NCI-H2107 treated with DMSO at 0.1 percent for 48 hours (cell line): ENCODE results near the gene CAPZB.

Source experiments
- DNase-seq: peaks from one replicate; lab custom pipeline; 2025; ENCODE audit not compliant: unreplicated experiment; lab: John Stamatoyannopoulos, UW

The CAPZB gene

DNA sequence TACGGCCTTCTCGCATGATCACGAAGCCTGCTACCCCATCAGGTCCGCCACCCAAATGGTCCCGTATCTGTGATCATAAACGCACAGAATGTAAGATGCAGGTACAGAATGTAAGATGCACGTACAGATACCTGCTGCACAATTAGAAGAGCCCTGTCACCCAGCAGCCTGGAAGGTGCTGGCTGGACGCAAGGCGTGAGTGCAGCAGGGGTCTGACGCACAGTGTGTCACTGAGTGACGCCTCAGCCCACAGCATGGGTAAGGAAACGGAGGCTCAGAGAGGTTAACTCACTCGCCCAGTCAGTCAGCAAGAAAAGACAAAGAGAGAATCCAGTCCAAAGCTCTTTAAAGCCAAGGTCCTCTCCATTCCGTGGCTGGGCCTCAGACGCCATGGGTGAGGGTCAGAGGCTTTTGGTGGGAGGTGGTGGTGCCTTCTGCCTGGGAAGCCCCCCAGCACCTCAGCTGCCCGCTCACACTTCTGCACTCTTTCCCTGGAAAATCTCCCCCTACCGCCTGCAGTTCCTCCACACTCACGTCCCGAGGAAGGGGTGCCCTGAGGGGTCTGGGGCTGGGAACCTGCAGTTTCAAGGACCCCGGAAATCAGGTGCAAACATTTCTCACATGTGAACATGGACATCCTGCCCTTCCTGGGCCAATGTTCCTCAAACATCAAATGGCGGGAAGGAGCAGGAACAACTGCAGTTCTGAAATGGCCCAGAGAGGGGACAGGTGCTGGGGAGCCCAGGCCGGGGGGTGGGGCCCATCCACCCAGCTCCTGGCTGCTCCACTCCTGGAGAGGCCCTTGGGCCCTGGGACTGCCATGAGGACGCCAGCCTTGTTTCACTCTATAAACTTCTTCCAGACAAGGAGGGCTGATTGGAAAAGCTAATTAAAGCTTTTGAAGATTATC, 113.9 kb downstream of the CAPZB start:
- DNase-seq = no peak

DNA sequence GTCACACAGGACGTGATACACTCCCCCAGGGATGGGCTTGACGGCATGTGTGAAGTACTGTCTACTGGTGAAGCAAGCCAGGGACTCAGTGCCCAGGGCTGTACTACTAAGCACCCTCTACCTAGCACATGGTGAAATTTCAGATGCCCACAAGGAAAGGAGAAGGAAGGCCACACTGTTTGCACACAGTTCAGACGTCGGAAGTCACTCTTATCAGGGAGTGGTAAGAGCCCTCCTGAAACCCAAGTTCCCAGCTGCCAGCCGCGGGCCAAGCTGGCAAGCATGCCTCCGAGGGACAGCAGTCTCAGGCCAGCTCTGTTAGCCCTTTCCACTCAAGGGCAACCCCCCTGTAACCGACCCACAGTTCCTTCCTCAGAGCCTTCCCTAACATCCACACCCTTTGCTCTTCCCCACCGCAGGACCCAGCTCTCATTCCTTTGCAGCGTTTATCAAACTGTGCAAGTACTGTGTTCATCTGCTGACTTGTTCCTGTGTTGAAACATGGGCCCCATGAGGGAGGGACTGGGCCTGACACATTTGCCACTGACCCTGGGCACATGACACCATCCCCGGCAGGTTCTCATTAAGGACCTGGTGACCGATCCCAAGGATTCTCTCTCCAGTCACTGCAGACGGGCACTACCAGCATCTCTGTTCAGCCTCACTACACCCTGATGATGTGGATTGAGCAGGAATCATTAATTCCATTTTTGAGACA, 114.7 kb downstream of the CAPZB start:
- no peak for DNase-seq

DNA sequence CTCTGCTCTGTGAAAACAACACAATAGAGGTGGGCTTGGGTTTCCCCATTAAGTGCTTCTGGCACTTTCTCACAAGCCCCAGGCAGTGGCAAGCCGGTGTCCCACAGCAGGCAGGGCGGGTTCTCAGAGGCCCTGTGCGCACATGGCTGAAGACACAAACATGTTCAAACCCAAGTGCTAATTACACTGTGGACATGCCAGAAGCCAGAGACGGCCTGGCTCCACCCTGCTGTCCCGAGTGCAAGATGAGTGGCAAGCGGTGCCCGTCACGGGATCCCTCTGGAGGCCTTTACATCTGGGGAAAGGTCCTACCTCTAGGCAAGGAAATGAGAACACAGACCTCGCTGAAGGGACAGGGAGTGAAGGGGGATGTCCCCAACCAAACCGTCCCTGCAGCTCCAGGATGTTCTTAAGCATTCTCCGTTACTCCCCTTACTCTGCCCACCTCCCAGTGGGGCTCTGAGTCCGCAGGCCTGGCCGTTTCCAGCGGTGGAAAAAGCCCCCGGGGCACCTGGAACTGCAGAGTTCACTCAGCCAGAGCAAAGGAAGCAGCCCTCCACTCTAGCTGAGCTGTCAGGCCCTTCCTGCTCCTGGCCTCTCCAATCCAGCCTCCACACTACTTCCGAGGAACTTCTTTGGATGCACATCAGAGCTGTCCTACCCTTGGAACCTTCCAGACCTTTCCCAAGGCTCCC, 115.8 kb downstream of the CAPZB start:
- no peak for DNase-seq

DNA sequence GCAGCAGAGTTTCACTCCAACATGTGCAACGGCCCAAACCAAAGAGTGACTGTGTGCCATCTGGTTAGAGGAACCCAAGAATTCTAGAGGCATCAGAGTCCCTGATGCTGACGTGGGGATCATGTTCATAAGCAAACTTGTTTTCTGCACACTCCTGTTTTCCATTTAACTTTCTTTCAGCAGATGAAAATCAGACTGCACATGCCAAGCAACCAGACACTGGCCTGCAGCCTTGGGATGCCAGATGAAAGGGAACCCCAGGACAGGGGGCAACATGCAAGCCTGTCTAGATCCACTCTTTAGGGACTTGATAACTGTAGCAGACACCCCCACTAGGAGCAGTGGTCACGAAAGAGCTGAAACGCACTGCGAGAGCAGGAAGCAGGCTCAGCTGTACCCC, 116.4 kb downstream of the CAPZB start:
- DNase-seq = no peak

DNA sequence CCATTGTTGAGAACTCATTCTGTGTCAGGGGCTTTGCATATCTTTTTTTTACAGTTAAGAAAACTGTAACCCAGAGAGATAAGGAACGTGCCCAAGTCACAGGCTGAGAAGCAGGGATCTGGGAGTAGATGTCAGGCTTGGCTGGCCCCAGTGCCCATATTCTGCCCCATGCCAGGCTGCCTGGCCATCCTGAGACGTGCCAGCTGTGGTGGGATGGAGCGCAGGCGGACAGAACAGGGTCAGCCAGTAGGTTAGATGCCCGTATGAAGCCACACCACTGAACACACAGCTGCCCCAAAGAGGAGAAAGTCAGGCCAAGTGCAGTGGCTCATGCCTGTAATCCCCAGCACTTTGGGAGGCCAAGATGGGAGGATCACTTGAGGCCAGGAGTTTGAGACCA, 117.3 kb downstream of the CAPZB start:
- no peak for DNase-seq

DNA sequence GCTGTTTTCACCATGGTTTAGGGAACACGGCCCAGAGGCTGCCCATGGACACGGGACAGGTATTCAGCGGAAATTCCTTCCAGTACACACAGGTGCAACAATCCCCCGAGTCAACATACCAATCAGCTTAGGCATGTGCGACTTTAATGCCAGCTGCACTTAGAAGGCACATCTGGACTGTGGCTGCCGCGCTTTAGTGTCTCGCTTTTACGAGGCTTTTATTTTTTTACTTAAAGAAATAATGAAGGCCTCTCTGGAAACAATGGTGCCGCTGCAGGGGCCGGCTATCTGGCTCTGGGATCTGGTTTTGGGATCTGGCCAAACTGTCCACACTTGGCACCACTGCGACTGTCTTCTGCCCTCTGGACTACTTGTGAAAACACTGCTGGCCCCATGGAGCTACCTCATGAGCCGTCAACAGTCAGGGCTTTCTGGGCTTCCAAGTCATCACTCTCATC, 117.7 kb downstream of the CAPZB start:
- DNase-seq = no peak

DNA sequence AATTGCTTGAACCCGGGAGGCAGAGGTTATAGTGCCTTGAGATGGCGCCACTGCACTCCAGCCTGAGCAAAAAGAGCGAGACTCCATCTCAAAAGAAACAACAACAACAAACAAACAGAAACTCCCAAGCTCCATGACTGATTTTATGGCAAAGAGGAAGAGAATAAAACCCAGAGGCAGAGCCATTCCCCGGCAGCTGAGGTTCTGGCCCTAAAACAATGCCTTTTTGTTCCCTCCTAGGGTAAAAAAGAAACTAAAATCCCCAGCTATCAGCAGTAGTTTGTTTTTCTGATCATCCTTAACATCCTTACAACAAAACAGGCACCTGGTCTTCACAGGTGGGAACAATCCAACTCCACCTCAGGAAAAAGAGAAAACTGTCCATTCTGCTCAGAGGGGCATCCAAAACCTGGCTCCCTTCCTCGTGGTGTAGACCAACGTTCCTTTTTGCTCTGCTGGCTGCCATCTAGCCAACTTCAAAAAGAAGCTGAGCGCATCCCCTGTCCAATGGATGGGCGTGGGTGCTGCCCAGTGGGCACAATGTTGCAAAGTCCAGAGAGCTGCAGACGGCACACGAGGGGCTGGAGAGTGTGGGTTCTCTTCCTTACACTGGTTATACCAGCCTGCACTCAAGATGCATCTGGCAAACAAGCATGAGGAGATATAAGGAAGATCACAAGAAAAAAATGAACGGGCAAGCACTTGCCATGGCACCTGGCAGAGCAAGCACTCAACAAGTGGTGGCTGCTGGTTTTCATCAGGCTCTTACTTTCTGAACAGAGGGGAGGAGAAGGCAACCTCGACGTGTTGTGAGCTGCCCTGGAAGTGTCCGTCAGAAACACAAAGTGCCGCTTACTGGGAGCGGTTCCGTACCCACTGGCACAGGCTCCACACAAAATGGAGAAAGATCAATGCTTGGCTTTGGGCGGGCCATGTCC, 118.5 kb downstream of the CAPZB start:
- DNase-seq = no peak

DNA sequence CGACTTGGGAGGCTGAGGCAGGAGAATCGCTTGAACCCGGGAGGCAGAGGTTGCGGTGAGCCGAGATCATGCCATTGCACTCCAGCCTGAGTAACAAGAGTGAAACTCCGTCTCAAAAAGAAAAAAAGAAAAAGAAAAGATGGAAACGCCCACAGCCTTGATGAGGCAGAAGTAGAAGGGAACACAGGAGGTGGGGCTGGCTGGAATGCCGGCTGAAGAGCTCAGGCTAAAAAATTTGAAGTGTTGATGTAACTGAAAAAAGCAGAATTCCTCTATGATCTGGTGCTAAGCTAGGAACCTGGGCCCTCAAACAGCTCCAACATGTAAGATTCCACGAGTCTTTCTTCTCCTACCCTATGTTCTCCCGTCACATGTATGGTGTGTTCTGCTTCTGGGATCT, 119.6 kb downstream of the CAPZB start:
- DNase-seq = no peak

DNA sequence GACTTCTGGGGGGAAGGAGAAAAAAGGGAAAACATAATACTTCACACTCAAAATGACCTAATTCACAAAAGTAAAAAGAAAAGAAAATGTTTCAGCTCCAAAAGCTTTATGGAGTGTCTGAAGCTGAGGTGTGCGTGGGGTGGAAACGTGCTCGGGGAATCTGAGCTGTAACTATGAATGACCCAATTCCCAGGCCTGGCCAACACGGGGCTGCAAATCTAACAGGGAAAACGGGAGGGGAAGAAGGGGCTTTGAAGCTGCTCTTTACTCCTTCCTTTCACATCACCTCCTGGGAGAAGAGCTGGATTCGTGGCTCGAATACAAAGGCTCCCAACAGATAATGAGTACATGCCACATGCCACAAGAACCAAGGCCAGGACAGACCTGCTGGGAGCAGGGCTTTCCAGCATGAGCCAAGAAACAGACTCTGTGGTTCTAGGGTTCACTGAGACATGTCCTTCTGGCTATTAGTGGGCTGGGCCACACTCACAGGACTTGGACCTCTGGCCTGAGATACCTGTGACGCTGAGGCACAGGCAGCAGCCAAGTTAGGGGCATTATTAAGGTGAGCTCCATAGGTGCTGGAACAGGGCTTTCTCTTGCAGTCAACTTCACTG, 121.7 kb downstream of the CAPZB start:
- no peak for DNase-seq

DNA sequence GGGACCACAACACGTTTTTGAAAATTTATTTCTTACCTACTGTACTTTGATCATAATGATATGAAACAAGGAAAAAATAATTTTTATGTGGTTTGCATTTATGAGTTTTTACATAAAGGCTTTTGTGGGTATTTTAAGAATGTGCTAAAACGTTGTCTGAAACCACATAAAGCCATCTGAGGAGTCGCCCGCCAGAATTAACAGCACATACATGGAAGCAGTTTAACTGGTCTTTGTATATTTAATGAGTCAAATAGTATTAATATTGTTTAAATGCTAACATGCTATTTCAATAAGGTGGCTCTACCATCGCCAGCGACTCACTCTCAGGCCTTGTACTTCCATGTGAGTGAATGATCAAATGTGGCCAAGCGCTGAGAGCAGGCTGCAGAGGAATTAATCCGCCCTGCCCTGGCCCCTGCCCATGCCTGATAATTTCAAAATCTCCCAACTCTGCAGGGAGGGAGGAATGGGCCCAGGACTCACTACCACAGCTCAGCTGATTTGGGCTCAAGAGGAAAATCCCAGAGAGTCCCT, 123.7 kb downstream of the CAPZB start:
- no peak for DNase-seq

DNA sequence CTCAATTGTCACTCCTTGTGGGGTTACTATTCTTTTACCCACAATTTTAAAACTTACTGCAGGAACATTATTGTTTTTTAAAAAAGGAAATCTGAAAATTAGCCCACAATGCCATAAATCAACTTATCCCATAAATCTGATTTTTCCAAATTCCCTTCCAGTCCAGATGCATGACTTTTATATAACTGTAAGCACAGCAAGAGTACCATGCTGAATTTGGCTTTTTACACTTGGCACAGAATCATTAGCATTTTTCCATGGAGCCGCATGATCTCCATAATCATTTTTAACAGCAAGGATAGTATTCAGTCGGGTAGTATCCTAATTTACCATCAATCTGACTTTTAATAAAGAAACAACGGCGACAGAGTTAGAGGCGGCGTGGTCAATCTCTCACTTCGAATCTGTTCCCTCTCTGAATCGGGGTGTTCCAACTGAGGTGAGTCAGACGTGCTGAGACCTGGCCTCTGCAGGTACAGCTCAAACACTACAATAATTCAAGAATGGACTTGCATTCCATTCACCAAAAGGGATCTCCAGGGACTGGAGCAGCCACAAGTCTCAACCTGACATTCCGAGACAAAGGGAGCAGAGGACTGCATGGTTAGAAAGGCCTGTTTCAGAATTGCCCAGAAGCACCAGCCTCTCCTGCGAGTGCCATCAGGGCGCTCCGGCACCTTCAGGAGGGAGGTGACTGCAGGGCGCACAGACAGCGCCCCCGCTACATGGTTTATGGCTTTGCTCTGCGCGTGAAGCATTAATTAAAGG, 124.3 kb downstream of the CAPZB start:
- no peak for DNase-seq

DNA sequence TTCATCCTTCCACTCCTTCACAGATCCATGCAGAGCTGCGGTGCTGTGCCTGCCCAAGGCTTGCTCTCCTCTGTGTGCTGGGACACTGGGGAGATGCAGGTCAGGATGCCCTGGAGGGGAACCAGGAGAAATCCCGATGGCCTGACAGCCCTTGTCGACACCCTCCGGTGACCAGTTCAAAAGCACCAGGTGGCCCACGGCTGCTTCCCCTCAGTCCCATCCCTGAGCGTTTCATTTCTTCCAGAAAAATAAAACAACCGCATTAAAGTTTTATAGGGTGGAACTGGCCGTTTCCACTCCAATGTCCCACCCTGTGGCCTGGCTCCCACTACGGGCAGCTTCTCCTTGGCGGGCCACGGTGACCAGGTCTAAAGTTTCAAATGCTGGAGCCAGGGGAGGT, 124.9 kb downstream of the CAPZB start:
- no peak for DNase-seq

DNA sequence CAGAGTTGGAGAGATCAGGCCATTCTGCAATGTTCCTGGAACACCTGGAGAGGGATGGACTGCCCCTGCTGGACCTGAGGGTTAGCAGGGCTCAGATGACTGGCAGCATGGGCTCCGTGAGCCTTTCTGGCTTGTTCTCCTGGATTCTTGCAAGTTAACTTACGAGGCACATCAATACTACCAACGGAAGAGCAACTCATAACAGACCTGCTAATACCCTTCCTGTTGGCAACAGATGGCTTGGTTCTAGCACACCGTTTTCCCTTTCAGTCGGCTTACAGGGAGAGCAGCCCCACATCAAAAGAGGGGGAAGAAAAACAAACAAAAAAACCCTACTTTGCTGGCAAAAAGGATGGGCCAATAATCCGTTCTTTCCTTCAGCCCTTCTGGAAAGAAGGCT, 125.3 kb downstream of the CAPZB start:
- peak; percentile 22 for DNase-seq

DNA sequence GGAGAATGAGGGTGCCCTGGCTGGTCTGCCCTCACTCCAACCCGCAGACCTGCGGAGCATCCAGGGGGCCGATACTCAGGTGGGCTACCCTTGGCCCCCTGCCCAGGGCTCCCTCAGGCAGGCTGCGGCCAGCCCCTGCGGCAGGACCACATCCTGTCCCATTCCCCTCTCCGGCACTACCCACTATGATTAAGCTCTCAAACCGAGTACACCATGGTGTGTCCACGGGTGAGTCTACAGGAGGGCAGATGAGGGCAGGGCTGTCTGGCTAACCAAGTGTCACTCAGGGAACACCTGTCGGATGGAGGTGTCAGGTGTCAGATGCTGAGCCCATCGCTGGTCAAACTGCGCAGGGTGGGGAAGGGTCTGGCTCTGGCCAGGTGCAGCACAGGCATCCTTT, 126.0 kb downstream of the CAPZB start:
- no peak for DNase-seq

DNA sequence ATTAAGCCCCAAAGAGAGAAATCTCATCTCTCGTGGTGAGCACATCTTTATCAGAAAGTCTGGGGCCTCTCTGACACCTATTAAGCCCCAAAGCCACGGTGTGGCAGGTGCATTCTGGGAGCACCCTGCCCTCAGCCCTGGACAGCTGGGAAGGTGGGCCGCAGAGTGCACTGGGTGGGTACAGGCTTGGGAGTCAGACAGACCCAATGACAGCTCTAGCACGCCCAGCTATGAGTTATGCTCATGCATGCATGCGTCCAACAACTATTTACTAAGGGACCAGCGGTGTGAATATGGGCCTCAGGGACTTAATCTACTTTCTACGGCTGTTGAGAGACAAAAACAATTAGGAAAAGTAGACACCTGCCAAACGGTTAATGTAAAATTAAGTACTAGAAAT, 126.6 kb downstream of the CAPZB start:
- DNase-seq = no peak

DNA sequence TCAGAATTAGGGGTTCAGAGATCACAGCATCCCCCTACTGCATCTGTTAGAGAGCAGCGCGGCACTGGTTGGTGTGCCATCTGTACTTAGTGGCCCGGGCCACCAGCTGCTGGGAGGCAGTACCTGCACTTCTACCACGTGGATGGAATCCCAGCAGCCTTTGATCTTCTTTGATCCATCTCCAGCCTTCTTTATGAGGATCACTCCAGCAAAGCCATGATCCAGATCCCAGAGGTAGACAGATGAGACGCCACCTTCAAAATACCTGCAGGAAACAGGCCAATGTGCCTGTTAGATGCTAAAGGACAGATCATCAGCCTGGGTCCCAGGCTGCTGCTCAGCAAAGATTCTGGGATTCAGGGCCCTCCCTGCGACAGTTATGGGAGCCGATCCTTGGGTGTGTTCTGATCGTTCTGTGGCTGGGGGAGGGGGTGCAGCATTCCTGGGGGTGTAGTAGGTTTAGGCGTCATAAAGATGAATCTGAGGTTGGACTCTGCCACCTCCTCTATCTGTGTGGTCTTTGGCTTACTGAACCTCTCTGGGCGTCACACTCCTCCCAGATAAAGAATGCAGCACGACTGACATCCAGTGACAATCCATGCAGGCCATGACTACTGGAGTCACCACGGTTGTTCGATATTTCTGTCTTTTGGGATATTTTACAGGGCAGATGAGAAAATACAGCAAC, 127.9 kb downstream of the CAPZB start:
- no peak for DNase-seq

DNA sequence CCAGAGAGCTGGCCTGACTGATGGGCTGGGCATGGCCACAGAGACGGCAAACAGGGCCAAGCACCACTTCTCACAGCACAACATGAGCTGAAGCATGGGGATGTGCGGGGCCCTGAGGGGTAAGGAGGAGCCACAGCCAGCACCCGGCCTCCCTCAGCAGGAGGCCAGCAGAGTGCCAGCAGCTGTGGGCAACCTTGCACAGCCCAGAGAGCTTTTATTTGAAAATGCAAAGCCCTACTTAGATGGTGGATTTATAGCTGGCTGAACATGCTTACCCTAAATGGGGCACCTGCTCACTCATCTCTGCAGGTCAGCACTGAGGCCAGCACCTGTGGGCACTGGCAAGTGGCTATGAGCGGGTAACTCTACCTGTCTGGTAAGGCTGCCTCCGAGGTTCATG, 129.1 kb downstream of the CAPZB start:
- DNase-seq = peak; percentile 90

DNA sequence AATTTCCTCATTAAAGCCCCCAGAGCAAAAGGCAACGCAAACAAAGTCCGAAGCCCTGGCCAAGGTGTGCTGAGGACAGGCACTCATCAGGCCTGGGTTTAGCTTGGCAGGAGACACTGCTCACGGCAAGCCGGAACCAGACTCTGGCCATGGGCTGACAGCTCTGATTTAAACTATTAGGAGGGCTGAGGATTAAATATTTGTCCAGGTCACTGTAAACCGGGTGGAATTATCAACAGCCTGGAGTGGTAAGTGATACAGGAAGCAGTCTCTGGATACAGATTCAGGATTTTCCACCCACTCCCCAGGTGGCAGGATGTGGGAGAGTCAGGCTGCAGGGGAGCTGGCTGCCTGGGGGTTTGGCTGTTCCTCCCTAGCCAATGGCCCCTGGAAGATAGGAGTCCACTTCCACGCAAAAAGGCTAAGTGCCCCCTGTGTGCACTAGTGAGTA, 130.8 kb downstream of the CAPZB start:
- no peak for DNase-seq

DNA sequence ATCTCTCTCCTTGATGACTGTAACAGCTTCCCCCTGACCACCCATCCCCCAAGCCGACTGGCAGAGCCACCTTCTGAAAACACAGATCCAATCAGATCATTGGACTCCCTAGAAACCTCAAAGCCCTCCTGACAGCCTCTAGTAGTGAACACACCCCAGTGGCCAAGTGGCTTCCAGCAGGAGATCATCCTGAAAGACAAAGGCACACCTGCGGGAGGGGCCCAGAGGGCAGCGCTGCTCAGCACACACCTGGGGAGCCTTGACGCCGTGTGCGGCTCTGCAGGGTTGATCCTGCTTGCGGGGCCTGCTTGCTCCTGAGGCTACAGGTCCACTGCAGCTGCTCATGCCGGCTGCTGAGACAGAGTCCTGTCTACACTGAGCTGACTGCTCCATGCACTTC, 131.7 kb downstream of the CAPZB start:
- DNase-seq = peak; percentile 76
